Neural cell (in vitro differentiated cells): Measurements from ENCODE around the gene USP36. TPM values are rescaled to one million over a fixed set of nuclear protein-coding genes. Genes with fewer than 3 reads are reported as not detected.

Experiments used
- H2AFZ ChIP-seq: fragments of 200-600, 300-800 bp; sonication (generic), shearing (Covaris generic); 2 replicates; pipeline ENCODE4 v1.6.0; 2014; ENCODE audit warnings: low read depth, mild to moderate bottlenecking, antibody characterized with exemption, low read length, moderate library complexity
- H3F3A ChIP-seq: fragments of 200-600 bp; shearing (Covaris generic); 2 replicates; pipeline ENCODE4 v1.6.1; 2016; ENCODE audit warnings: mild to moderate bottlenecking, moderate library complexity, mixed read lengths, antibody characterized with exemption, low read length; ENCODE audit not compliant: insufficient read depth, poor library complexity, severe bottlenecking
- H3K27ac ChIP-seq: fragments of 200-600, 300-800 bp; sonication (generic), shearing (Covaris generic); 2 replicates; pipeline ENCODE4 v1.5.1; 2014; ENCODE audit warnings: mild to moderate bottlenecking, low read length, moderate library complexity
- H3K27me3 ChIP-seq: fragments of 300-800, 200-600 bp; sonication (generic), shearing (Covaris generic); 2 replicates; pipeline ENCODE4 v1.6.0; 2014; ENCODE audit warnings: mild to moderate bottlenecking, low read depth, low read length, moderate library complexity; ENCODE audit not compliant: insufficient read depth
- H3K36me3 ChIP-seq: fragments of 300-800, 200-600 bp; sonication (generic), shearing (Covaris generic); 2 replicates; pipeline ENCODE4 v1.5.1; 2014; ENCODE audit warnings: mild to moderate bottlenecking, antibody characterized with exemption, low read length, moderate library complexity; ENCODE audit not compliant: insufficient read depth
- H3K4me2 ChIP-seq: fragments of 300-800, 200-600 bp; sonication (generic), shearing (Covaris generic); 2 replicates; pipeline ENCODE4 v1.6.0; 2014; ENCODE audit warnings: mild to moderate bottlenecking, low read length
- H3K4me3 ChIP-seq: fragments of 300-800, 200-600 bp; sonication (generic), shearing (Covaris generic); 2 replicates; pipeline ENCODE4 v1.5.1; 2014; ENCODE audit warnings: mild to moderate bottlenecking, low read length, moderate library complexity
- H3K79me2 ChIP-seq: fragments of 200-600 bp; shearing (Covaris generic); replicated peaks from 2 replicates; pipeline ENCODE4 v1.6.0; 2014; ENCODE audit warnings: mild to moderate bottlenecking, low read length, moderate library complexity; ENCODE audit not compliant: insufficient read depth
- H3K9ac ChIP-seq: fragments of 300-800, 200-600 bp; sonication (generic), shearing (Covaris generic); 2 replicates; pipeline ENCODE4 v1.6.1; 2016; ENCODE audit warnings: mild to moderate bottlenecking, low read length, mixed read lengths
- H3K9me2 ChIP-seq: fragments of 200-600 bp; shearing (Covaris generic); 2 replicates; pipeline ENCODE4 v1.6.1; 2016; ENCODE audit warnings: mild to moderate bottlenecking, low read length, mixed read lengths; ENCODE audit not compliant: insufficient read depth
- H3K9me3 ChIP-seq: fragments of 200-600, 300-800 bp; sonication (generic), shearing (Covaris generic); 2 replicates; pipeline ENCODE4 v1.6.1; 2016; ENCODE audit warnings: mild to moderate bottlenecking, mixed run types, low read length, moderate library complexity, mixed read lengths
- H4K20me1 ChIP-seq: fragments of 200-600 bp; shearing (Covaris generic); 2 replicates; pipeline ENCODE4 v1.6.1; 2016; ENCODE audit warnings: mild to moderate bottlenecking, mixed run types; ENCODE audit not compliant: insufficient read depth
- EP300 ChIP-seq: fragments of 450-650 bp; conservative IDR thresholded peaks from 2 replicates; pipeline ENCODE4 v1.6.1; 2014; ENCODE audit warnings: antibody characterized with exemption, mild to moderate bottlenecking, moderate library complexity; ENCODE audit not compliant: poor library complexity, severe bottlenecking
- EZH2 ChIP-seq: fragments of 200-600, 300-800 bp; shearing (Covaris generic), sonication (generic); IDR thresholded peaks from 2 replicates; pipeline ENCODE4 v1.6.1; 2014; ENCODE audit warnings: antibody characterized with exemption, low read length, borderline replicate concordance, mild to moderate bottlenecking; ENCODE audit not compliant: insufficient read depth, poor library complexity, severe bottlenecking
- MXI1 ChIP-seq: fragments of 450-650 bp; conservative IDR thresholded peaks from 2 replicates; pipeline ENCODE4 v1.6.1; 2014; ENCODE audit warnings: antibody characterized with exemption, mild to moderate bottlenecking; ENCODE audit not compliant: poor library complexity, severe bottlenecking
- POLR2AphosphoS5 ChIP-seq: IDR thresholded peaks from 2 replicates; pipeline ENCODE4 v1.6.1; 2012
- RAD21 ChIP-seq: fragments of 450-650 bp; conservative IDR thresholded peaks from 2 replicates; pipeline ENCODE4 v1.6.1; 2014; ENCODE audit warnings: antibody characterized with exemption, mild to moderate bottlenecking, moderate library complexity
- SMC3 ChIP-seq: fragments of 450-650 bp; conservative IDR thresholded peaks from 2 replicates; pipeline ENCODE4 v1.6.1; 2014; ENCODE audit warnings: antibody characterized with exemption, mild to moderate bottlenecking, moderate library complexity; ENCODE audit not compliant: poor library complexity
- TAF1 ChIP-seq: IDR thresholded peaks from 2 replicates; pipeline ENCODE4 v1.6.1; 2012; ENCODE audit warnings: low read depth
- polyA plus RNA-seq: library from polyadenylated mRNA; depleted of rRNA; stranded (reverse); fragments of >200 nt; gene quantifications from 2 replicates; pipeline ENCODE4 v1.2.3, GENCODE V29; 2014
- TF ChIP-seq, protein P1 (sequence below): IDR thresholded peaks from 2 replicates; pipeline ENCODE4 v1.6.1; 2012; ENCODE audit warnings: borderline replicate concordance
- TF ChIP-seq, protein P2 (sequence below): fragments of 450-650 bp; IDR thresholded peaks from 2 replicates; pipeline ENCODE4 v1.5.1; 2014; ENCODE audit warnings: antibody characterized with exemption, mild to moderate bottlenecking, moderate library complexity; ENCODE audit not compliant: poor library complexity, severe bottlenecking

Gene USP36
- polyA plus RNA-seq, 1 donor from 2014 or later = 14.4 TPM

DNA sequence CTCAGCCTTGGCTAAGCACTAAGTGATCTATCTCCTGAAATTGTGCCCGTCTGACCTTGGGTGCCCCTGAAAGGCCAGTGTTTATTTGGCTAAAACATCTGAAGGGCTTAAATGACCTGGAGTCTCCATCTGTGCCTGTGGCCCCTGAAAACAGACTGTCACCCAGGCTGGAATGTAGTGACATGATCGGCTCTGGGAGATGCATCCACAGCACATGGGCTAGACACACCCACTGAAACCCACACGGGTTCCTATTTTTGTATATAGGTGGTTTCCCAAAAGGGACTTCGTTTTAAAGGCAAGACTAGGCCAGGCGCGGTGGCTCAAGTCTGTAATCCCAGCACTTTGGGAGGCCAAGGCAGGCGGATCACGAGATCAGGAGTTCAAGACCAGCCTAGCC lies 48.9 kb upstream of the USP36 start:
- Histone ChIP-seq H2AFZ (no peak overlapping the region), H3K9ac (no peak overlapping the region), H3K36me3 (no peaks in the 10 kb centered on the region), H3K79me2 (peaks cover 38% of the 10 kb centered on the region), H3K27ac (no peak overlapping the region), H3K4me3 (no peak overlapping the region), H4K20me1 (no peaks in the 10 kb centered on the region), H3K4me2 (no peak overlapping the region), H3K9me2 (no peaks in the 10 kb centered on the region), H3F3A (peaks cover 3% of the 10 kb centered on the region), H3K27me3 (no peaks in the 10 kb centered on the region), H3K9me3 (no peaks in the 10 kb centered on the region)
- TF ChIP-seq MXI1 (no peak), TAF1 (no peak), RAD21 (no peak), SMC3 (no peak), EP300 (no peak), POLR2AphosphoS5 (no peak)
- TF ChIP-seq, protein P1, sequence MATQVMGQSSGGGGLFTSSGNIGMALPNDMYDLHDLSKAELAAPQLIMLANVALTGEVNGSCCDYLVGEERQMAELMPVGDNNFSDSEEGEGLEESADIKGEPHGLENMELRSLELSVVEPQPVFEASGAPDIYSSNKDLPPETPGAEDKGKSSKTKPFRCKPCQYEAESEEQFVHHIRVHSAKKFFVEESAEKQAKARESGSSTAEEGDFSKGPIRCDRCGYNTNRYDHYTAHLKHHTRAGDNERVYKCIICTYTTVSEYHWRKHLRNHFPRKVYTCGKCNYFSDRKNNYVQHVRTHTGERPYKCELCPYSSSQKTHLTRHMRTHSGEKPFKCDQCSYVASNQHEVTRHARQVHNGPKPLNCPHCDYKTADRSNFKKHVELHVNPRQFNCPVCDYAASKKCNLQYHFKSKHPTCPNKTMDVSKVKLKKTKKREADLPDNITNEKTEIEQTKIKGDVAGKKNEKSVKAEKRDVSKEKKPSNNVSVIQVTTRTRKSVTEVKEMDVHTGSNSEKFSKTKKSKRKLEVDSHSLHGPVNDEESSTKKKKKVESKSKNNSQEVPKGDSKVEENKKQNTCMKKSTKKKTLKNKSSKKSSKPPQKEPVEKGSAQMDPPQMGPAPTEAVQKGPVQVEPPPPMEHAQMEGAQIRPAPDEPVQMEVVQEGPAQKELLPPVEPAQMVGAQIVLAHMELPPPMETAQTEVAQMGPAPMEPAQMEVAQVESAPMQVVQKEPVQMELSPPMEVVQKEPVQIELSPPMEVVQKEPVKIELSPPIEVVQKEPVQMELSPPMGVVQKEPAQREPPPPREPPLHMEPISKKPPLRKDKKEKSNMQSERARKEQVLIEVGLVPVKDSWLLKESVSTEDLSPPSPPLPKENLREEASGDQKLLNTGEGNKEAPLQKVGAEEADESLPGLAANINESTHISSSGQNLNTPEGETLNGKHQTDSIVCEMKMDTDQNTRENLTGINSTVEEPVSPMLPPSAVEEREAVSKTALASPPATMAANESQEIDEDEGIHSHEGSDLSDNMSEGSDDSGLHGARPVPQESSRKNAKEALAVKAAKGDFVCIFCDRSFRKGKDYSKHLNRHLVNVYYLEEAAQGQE = no peak
- TF ChIP-seq, protein P2, sequence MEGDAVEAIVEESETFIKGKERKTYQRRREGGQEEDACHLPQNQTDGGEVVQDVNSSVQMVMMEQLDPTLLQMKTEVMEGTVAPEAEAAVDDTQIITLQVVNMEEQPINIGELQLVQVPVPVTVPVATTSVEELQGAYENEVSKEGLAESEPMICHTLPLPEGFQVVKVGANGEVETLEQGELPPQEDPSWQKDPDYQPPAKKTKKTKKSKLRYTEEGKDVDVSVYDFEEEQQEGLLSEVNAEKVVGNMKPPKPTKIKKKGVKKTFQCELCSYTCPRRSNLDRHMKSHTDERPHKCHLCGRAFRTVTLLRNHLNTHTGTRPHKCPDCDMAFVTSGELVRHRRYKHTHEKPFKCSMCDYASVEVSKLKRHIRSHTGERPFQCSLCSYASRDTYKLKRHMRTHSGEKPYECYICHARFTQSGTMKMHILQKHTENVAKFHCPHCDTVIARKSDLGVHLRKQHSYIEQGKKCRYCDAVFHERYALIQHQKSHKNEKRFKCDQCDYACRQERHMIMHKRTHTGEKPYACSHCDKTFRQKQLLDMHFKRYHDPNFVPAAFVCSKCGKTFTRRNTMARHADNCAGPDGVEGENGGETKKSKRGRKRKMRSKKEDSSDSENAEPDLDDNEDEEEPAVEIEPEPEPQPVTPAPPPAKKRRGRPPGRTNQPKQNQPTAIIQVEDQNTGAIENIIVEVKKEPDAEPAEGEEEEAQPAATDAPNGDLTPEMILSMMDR = no peak

DNA sequence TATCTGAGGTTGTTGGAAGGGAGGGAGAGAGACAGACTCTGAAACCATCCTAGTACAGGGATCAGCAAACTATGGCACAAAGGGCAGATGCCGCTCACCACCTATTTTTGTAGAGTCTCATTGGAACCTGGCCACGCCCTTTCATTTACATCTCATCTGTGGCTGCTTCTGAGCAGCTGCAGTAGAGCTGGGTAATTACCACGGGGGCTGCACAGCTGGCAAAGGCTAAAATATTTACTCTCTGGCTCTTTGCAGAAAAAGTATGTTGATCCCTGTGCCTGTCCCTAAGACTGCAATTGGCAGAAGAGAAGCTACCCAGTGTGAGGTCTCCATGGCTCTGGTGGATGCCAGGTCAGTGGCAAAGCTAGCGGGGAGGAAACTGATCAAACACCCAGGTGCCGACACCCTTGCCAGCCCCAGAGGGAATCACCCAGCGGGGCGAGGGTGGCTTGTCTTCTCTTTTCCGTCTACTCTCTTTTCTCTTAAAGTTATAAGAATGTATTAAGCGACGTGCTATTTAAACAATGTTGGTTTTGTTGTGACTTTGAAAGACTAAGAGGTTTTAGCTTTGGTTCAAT lies 48.4 kb upstream of the USP36 start:
- H3K27ac ChIP-seq = no peak overlapping the region
- H3K27me3 ChIP-seq = no peaks in the 10 kb centered on the region
- H3K4me2 ChIP-seq = no peak overlapping the region
- no peaks in the 10 kb centered on the region for H3K9me3 ChIP-seq
- H3F3A ChIP-seq = peaks cover 8% of the 10 kb centered on the region
- TF ChIP-seq POLR2AphosphoS5 (no peak), MXI1 (no peak), TAF1 (no peak), SMC3 (no peak), EP300 (no peak), EZH2 (no peak), RAD21 (no peak)
- TF ChIP-seq, protein P1 = no peak
- TF ChIP-seq, protein P2 = no peak
- no peaks in the 10 kb centered on the region for H4K20me1 ChIP-seq
- peaks cover 34% of the 10 kb centered on the region for H3K79me2 ChIP-seq
- no peak overlapping the region for H2AFZ ChIP-seq
- no peak overlapping the region for H3K9ac ChIP-seq
- H3K36me3 ChIP-seq = no peaks in the 10 kb centered on the region
- H3K9me2 ChIP-seq = no peaks in the 10 kb centered on the region
- no peak overlapping the region for H3K4me3 ChIP-seq
